HG02642 (cell line): ENCODE measurements around the gene BLMH.

Experiments
- ATAC-seq: cut with Tn5 transposase; IDR thresholded peaks from one replicate; pipeline ENCODE4 v1.9.1; 2021; ENCODE audit warnings: mild to moderate bottlenecking; ENCODE audit not compliant: unreplicated experiment, poor library complexity

The BLMH gene, protein sequence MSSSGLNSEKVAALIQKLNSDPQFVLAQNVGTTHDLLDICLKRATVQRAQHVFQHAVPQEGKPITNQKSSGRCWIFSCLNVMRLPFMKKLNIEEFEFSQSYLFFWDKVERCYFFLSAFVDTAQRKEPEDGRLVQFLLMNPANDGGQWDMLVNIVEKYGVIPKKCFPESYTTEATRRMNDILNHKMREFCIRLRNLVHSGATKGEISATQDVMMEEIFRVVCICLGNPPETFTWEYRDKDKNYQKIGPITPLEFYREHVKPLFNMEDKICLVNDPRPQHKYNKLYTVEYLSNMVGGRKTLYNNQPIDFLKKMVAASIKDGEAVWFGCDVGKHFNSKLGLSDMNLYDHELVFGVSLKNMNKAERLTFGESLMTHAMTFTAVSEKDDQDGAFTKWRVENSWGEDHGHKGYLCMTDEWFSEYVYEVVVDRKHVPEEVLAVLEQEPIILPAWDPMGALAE

DNA sequence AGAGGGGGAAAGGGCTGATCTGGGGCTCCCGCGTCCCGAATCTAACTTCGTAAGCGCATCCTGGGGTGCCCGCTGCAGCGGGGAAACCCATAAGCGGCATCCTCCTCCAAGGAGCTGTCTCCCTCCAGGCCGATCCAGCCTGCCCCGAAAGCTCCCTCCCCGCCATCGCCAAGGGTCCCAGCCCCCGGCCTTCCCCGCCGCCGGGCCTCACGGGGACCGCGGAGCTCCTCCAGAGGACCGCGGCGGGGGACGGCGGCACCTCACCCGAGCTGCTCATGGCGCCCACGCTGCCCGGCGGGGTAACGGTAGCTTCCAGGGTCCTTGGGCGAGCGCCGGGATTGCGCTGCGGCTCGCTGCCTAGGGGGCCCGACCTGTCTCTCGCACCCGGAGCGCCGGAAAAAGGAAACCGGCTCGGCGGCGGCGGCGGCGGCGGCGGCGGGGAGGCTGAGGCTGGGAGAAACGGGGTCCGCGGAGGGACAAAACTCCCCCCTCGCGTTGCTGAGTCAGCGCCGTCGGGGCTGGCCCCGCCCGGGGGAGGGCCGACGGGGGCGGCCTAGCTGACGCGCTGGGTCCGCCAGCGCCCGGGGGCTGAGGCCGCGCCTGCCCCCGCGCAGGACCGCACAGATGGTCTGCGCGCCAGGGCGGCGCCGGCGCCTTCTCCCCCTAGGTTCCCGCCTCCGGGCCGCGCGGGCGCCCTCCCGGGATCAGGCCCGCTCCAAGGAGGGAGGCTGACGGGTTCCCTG is at the start of gene BLMH:
Gene BLMH (minus strand): TSS at position 402 of the 743 bp plus-strand sequence. CDS start 125 bp downstream, at position 277.
- peak; percentile 83 for ATAC-seq

GRCh38 chr17:30340801-30341356 is 49.1 kb upstream of the BLMH start:
- no peak for ATAC-seq

GRCh38 chr17:30339086-30339485 is 47.3 kb upstream of the BLMH start:
- no peak for ATAC-seq

DNA sequence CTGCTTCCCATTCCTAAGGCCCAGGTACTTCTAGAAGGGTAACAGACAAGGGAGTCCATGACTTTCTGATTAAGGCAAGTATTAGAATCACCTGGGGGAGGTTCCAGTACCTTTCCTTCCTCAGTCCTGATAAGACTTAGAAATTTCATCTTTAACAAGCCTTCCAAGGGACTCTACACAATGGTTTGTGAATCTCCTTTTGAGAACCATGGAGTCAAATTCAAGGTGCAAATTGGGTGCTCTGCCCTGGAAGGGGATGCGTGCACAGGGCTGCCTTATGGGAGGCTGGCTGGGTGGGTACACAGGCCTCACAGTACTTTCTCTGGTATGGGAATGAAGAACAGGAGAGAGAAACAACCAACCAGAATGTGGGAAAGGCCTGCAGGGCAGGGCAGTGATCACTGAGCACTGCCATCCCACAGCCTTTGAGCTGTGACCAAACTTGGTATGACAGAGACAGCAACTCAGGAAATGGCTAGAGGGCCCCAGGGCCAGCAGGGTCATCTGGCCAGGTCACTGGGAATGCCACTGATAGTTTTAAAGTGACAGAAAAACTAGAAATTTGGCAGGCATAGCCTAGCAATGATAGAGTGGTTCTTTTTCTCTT is 45.8 kb upstream of the BLMH start:
- ATAC-seq, result no peak

GRCh38 chr17:30336369-30337171 is 44.8 kb upstream of the BLMH start:
- no peak for ATAC-seq

DNA sequence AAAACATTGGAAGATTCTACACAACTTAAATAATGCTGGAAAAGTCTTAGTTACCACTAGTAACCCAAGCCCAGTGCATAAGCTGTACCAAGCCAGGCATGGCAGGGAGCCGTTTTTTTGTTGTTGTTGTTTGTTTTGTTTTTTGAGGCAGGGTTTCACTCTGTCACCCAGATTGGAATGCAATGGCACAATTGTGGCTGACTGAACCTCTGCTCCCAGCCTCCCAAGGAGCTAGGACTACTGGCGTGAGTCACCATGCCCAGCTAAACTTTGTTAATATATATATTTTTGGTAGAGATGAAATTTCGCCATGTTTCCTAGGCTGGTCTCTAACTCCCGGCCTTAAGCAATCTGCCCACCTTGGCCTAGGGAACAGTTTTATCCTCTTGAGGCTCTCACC is 42.7 kb upstream of the BLMH start:
- no peak for ATAC-seq

GRCh38 chr17:30333503-30334360 is 42.0 kb upstream of the BLMH start, which contains the start of gene TMIGD1:
TSS of gene TMIGD1 (minus strand) at chr17:30334057. CDS start at chr17:30332133, 1,924 bp downstream.
- no peak for ATAC-seq

- ATAC-seq, result peak; percentile 47
Measured at GRCh38 chr17:30332057-30332542, 40.4 kb upstream of the BLMH start.

DNA sequence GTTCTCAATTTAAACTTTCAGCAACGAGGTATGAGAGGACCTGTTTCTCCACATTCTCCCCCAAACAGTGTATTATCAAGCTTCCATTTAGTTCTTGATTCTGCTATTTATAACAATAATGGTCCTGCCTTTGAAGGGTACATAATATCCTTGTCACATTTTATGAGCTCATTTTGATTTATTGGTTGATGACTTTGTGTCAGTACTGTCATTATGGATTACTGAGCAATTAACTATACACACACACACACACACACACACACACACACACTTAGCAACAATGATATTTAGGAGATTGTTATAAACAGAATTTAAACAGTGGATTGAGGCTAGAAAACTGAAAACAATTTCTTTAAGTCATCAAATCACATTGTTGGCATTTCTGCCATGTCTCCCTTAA is 35.1 kb upstream of the BLMH start:
- no peak for ATAC-seq

DNA sequence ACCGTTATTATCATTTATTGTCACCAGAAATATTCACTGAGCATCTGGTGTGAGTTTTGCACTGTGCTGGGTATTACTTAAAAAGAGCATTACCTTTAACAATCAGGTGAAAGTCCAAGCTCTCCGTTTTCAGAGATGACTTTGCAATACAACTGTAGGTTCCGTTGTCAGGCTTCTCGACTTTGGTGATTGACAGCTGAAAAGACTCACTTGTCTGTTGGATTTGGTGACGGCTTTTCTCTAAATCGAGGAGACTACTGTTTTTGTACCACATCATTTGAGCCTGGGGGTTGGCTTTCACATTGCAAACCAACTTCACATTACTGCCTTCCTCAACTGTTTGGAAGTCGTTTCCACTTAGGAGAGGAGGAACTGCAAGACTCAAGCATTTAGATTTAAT is 33.0 kb upstream of the BLMH start:
- ATAC-seq, result no peak

- ATAC-seq, result no peak
Measured at GRCh38 chr17:30323895-30324319, 32.2 kb upstream of the BLMH start.

DNA sequence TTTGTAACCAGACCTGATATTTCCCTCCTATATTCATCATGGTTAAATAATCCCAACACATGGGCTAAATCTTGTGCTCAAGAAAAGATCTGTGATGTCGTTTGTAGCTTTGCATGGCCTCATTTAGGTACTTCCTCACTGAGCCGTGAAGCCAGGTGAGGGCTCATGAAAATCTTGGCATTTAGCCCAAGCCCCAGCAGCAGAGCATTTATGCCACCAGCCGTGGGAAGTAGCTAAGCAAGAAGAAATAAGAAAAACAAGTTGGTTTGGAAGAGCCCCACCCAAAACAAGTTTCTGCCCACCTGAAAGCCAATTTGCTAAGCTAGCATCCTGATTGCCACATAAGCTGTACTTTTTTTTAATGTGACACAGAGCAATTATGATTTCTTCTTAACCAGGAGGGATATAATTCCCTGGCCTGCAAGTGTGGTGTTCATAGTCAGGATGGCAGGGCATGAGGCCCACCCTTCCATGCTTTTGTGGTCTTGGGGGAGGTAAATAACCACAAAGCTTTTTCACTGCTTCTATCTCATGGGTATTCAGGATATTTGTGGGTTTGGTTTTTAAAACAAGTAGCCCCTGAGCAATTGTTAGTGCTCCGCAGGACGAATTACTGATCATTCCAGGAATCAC is 31.6 kb upstream of the BLMH start:
- no peak for ATAC-seq

GRCh38 chr17:30321314-30321713 is 29.6 kb upstream of the BLMH start:
- no peak for ATAC-seq

DNA sequence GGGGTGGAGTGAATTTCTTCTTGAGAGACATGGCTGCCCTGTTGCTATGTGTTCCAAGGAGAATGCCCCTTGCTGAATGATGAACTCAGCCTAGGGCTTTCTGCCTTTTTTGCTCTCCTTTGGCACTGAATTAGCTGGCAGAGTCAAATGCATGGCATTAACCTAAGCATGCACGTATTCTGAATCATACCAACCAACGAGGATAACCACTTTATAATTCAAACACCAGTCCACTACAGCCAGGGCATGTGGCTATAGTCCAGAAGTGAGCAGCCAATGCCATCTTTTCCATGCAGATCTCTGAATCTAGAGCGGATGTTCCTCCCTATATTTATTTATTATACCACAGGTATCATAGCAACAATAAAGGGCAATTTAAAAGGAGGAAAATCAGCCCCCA is 26.4 kb upstream of the BLMH start:
- no peak for ATAC-seq

- ATAC-seq, result no peak
Measured at GRCh38 chr17:30316736-30317135, 25.0 kb upstream of the BLMH start.

- ATAC-seq, result no peak
Measured at GRCh38 chr17:30315106-30315505, 23.4 kb upstream of the BLMH start.

GRCh38 chr17:30314474-30314873 is 22.7 kb upstream of the BLMH start:
- no peak for ATAC-seq

DNA sequence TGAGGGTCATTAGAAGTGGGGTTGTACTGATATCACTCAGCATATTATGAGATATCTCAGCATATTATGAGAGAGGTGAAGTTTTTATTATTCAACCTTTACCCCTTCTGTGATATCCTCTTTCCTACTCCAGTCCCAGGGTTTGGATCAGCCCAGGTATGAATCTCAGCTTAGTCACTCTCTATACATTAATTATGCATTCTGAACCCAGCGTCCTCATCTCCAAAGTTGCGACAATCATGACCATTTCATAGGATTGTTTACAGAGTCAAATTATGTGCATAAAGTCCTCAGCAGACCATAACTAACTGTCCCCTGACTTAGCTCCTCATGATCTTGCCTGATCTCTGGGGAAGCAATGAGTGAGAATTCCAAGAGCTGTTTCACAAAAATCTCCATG is 20.5 kb upstream of the BLMH start:
- no peak for ATAC-seq
